ENCODE measurements around the gene ARHGAP45.
A peak's percentile ranks its signal among the peaks of the same experiment; 100 is the strongest.
"Not testable (repeated sequence)": the region's sequence is repeated elsewhere in the genome, so short reads cannot be mapped to it uniquely, and the experiment has no call there.

The ARHGAP45 gene

DNA sequence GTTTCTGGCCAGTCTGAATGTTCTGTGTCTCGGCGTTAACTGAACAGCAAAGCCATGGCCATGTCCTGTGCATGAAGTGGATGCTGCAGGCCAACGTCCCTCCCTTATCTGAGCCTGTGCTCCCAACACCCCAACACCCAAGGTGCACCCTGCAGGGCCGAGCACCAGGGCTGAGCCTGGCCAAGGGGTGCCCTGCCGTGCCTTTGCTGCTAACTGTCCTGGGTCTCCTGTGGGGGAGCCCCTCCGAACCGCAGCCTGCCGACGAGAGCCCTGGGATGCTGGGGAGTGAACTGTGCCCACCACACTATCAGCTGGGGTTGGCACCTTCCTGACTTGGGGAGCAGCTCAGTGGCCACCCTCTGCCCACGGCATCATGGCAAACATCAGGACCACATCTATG is 54.4 kb downstream of the ARHGAP45 start:
- DNase-seq: no peak

DNA sequence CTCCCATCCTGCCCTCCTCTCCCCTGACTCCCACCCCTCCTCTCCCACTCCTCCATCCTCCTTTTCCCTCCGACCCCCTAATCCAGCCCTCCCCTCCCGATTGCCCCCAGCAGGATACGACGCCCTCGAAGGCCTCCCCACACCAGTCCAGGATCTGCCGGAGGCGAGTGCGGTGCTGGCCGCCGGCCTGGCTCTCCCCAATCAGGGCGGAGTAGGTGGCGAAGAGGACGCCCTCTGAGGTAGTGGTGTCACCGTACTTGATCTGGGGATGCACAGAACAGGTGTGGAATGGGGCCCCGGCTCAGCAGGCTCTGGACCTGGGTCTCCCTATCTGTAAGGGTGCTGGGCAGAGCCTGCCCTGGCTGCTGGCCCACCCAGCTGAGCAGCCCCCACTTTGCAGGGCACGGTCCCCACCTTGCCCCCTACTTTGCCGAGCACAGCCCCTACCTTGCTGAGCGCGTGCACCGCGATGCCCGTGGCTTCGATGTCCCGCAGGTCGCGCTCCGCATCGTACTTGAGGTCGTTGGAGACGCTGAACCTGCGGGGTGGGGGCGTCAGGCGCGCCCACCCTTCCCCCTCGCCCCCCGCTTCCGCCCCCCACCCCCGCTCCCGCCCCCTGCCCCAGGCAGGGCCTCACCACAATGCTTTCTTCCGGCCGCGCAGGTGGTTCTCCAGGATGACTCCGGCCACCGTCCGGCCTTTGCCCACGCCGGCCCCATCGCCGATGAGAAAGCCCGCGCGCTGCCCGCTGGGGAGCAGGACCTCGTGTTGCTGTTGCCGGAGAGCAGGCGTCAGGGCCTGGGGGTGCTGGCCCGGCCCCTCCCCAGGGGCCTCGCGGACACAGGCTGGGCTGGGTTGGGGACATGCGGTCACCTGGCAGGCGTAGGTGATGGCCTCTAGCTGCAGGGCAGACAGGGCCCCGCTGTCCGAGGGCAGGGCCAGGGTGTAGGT is 55.3 kb downstream of the ARHGAP45 start:
- DNase-seq: no peak

DNA sequence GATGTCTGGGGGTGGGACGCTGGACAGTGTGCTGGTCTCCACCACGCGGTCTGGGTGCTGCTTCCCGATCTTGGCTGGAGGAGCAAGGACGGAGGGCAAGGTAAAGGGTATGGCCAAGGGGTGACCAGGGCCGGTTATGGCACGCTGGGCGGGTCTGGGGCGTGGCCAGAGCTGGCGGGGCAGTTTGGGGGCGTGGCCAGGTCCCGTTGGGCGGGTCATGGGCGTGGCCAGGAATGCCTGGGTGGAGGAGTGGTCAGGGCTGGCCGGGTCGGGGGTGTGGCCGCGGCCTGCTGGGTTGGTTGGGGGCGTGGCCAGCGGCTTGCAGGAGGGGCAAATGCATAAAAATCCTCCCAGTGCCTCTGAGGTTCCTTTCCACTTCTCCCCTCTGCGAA is 56.0 kb downstream of the ARHGAP45 start:
- no peak for DNase-seq

DNA sequence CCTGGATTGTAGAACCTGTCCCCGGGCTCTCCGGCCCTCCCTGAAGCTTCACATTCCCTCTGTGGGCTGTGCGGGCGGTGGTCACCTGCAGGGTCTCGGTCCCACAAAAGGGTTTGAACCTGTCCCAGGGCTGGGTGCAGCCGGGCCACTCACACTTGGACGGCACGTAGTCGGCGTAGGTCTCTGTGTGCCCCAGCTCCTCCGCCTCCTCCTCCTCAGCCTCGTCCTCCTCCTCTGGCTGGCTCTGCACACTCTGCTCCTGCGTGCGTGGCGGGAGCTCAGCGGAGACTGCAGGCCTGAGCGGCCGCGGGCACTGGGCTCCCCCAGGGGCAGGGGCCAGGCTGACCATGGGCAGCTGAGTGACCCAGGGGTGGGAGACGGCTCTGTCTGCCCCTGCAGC is 56.4 kb downstream of the ARHGAP45 start:
- no peak for DNase-seq

DNA sequence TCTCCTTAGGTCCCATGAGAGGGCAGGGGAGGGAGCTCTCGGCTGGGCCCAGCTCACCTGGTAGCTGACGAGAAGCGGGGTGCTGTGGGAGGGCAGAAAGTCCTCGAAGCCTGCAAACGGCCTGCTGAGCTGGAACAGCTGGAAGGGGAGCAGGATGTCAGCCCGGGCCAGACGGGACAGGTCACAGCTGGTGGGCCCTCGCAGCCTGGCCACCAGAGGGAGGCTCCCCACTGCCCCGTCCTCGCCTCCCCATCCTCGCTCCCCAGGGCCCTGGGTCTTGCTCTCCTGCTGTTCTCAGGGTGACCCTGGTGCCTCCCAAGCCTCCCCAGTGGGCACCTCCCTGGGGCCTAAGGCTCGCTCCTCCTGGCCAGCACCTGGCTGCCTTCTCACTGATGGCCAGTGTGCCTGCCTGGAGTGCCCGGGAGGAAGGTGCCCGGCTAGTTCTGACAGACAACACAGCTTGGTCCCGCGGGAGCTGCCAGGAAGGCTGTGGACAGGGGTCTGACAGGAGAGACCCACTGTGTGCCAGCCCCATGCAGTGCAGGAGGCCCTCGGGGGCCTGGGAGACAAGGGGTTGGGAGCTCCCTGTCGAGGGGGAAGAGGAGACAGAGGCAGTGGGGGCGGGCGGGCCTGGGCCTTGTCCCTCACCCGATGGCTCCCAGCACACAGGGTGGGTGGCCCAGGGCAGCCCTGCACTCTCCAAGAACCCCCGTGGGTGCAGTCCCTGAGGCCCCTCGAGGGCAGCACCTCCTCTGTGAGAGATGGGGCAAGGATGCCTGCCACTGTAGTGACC is 57.1 kb downstream of the ARHGAP45 start:
- no peak for DNase-seq

DNA sequence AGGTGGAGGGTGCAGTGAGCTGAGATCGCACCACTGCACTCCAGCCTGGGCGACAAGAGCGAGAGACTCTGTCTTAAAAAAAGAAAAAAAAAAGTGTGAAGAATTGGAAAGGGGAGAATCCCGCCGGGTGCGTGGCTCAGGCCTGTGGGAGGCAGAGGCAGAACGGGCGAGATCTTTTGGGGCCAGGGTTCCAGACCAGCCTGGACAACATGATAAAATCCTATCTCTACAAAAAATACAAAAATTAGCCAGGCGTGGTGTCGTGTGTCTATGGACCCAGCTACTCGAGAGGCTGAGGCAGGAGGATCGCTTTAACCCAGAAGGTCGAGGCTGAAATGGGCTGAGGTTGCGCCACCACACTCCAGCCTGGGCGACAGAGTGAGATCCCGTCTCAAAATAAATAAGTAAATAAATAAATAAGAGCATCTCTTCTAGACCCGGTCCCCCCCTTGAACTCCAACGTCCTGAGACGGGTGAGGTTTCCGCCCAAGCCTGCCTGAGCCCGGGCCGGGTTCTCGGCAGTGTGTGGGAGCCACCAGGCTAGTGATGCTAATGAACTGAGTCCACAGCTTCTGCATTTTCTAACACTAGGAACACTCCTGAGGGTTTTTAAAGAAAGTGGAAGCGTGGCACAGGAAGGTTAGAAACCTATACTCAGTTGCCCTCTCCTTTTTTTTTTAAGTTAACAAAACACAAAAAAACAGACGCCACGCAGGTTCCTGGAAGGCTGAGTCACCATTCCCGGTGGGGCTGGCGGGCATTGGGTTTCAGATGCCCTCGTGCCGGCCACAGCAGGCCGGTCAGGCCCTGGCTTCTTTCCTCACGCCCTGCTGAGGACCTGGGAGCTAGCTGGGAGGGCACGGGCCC is 58.9 kb downstream of the ARHGAP45 start:
- DNase-seq: no peak

DNA sequence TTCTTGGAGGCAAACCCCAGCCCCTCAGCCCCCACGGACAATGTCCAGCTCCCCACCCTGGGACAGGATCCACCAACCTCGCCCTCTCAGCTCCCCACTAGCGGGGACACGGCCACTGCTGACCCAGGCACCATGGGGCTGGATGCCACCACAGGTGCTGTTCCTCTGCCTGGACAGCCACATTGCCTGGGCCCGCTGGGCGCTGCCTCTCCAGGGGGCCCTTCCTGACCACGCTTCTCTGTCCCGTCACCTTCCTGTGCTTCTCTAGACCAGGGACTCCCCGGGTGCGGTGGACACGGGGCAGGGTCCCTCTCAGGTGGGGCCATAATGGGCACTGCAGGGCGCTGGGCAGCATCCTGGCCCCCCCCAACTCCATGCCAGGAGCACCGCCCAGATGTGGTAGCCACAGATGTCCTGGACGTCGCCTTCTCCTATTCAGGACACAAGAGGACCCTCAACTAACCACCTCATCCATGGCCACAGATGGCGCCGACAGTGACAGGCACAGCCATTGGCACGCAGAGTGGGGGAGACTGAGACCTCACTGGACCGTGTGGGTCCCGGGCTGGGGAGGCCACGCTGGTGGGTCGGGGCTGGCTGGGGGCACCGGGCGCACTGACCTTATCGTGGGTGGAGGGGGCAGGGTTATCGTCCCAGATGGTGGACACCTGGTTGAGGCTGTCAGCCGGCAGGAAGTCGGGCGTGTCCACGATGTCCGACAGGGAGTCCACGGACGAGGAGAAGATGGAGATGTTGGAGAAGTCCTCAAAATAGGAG is 60.2 kb downstream of the ARHGAP45 start:
- no peak for DNase-seq

DNA sequence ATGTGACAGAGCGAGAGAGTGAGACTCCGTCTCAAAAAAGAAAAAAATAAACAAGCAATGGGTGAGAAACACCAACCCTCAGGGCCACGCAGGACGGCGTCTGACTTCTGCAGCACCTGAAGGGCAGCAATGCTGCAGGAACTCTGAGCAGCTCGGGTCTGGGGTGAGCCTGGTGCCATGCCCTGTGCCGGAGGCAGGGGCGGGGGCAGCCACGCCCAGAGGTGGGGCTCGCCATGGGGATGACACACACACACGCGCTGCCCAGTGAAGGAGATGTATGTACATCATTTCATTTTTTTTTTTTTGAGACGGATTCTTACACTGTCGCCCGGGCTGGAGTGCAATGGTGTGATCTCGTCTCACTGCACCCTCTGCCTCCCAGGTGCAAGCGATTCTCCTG is 61.1 kb downstream of the ARHGAP45 start:
- no peak for DNase-seq

DNA sequence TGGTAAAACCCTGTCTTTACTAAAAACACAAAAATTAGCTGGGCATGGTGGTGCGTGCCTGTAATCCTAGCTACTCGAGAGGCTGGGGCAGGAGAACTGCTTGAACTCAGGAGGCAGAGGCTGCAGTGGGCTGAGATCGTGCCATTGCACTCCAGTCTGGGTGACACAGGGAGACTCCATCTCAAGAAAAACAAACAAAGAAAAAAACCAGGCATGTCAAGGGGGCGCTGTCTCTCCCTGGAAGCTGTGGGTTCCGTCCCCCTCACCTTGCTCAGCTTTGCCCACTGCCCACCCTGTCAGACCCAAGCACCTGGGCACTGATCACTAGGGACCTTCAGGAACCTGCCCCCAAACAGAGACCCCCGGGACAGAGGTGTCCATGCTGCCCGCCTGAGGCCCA is 62.1 kb downstream of the ARHGAP45 start:
- DNase-seq: not testable (repeated sequence)

DNA sequence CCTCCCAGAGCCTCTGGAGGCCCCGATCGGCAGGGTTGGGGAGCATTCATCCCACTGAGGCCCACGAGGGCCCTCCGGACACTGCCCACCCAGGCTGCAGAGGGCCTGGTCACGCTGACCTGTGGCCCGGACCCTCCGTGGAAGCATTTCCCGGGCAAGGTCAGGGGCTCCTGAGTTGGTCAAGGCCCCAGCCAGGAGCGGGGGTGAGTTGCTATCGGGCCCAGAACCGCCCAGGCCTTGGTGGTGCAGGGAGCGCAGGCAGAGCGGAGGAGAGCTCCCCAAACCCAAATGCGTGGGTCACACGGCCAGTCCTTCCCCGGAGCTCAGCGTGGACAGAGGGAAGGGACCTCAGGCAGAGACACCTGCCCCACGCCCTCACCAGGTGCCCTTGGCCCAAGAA is 62.6 kb downstream of the ARHGAP45 start:
- no peak for DNase-seq

DNA sequence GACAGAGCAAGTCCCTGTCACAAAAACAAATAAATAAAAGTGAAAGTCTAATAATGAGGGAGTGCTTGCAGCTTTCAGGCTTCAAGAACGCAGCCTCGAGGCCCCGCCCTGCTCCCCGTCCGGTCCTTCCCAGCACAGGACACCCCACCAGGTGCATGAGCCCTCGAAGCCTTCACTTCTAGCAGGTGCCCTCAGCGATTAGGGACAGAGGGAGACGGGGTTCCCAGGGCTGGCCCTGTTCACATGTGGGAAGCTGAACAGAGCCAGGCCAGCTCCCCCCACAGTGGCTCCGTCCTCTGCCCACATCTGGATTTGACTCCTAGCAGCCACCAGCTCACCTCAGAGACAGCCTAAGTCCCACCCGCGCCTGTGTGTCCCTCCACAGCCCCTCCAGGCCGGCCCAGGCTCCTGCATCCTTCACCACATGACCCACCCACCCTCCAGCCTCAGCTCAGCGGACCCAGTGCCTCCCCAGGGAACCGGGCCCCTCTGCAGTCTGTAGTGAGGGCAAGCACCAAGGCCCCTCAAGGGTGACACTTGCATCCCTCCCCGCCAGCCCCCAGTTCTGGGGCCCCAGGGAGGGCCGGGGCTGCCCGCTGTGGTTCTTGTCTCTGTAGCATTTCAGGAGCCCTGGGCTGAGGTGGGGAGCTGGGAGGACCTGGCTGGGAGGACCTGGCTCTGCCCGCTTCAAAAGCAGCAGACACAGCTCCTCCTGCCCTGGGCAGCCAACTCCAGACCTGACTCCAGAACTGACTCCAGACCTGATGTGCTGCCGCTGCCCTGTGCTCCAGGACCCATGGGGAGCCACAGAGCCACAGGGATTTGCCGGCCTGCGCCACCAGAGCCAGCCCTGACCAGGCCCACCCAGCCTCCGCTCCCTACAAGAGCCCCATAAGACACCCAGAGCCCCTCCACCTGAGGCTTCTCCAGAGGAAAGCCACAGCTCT is 64.1 kb downstream of the ARHGAP45 start:
- no peak for DNase-seq

DNA sequence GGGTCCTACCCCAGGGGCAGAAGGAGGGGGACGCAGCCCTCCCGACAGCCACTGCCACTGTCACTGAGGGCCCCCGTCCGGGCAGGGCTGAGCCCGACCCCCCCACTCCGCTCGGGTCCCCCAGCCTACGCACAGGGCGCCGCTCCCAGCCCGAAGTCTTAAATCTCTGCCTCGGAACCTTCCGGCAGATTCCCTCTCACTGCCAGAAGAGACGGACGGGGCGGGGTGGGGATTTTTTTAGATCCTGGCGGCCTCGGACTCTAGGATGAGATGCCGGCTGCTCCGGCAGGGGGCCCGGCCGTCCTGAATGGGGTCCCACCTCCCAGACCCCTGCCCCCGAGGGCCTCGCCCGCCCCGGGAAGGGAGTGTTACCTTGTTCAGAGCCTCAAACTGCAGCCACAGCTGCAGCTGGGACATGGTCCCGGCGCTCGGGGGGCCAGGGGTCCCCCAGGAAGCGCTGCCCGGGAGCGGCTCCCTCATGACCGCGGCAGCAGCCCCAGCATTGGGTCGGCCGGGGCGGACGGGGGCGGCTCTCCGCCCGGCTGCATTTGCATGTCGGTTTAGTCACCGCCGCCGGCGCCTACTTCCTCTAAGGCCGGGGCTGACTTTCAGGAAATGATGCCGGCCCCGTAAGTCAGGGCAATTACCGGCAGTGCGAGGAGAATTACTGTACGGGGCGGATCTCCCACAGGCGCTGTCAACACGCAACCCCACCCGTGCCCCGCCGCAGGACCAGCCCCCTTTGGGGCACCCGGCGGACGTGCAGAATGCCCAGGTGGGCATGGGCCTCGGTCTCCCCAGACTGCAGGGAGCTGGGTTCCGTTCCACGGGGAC is 65.0 kb downstream of the ARHGAP45 start:
- DNase-seq: peak; percentile 78

DNA sequence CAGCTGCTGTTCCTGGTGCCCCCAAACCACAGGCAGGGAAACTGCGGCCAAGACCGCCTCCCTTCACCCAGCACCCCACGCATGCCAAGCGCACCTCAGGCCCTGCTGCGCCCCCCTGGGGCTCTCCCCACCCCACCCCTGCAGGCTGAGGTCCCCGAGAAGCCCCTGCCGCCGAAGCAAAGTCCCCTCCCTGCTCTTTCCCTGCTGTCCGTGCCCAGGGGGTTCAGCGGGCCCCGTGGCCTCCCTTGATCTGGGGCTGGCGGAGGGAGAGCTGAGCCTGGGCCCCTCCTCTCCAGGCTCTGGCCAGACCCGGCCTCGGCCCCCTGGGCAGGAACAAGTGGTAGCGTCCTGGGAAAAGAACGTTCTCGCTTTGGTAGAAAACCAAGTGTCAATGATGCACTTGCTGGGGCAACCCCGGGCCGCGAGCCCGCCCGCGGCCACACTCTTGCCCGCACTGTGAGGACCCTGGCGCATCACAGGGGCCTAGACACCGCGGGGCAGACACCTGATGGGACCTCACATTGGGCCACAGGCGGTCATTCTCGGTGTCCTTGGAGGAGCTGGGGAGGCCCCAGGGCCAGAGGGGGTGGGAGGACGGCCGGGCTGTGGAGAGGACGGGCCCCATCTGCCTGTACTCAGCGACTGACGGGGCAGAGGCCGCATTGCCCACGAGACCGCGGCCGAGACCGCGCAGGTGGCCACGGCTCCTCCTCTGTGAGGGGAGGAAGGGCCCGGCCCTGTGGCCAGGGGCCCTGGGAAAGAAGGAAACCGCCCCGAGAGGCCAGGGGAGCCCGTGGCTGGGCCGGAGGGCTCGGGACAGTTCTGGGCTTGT is 65.8 kb downstream of the ARHGAP45 start:
- DNase-seq: no peak

DNA sequence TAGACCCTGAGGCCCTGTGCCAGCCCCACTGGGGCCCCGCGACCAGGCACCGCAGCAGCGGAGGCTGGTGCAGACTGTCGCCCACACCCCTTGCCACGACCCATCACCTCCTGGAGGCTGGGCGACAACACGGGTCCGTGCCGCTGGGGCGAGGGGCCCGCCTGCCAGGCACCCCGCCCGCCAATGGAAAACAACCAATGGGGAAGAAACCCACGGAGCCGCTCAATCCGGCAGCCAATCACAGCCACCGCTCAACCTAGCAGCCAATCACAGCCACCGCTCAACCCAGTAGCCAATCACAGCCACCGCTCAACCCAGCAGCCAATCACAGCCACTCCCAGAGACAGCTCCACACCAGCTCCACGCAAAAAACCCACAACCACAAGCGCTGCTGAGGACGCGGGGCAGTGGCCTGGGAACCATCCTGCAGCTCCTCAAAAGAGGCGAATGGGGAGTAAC is 66.5 kb downstream of the ARHGAP45 start:
- DNase-seq: no peak

DNA sequence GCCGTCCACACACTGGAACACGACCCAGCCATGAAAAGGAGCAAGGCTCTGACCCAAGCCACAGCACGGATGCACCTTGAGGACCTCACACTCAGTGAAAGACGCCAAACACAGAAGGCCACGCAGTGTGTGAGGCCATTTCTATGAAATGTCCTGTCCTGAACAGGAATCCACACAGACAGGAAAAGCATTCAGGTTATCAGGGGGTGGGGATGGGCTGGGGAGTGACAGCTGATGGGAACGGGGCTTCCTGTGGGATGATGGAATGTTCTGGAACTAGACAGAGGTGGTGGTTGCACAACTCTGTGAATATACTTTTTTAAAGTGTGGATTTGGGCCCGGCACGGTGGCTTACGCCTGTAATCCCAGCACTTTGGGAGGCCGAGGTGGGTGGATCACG is 67.5 kb downstream of the ARHGAP45 start:
- DNase-seq: no peak

DNA sequence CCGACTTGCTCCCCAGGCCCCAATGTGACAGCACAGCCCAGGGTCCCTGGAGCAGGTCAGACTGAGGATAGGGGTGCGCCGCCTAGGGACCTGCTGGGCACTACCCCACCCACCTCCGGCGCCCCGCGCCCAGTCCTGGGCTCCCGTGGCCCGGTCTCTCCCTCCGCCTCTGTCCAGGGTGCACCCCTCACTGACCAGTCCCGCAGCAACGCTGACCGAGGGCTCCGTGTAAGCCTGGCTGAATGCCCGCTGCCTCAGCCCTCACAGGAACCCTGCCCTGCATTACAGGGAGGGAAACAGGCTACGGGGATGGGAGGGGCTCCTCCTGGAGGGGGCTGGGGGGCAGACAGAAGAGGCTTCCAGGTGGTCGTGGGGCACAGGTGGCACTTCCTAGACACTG is 68.5 kb downstream of the ARHGAP45 start:
- DNase-seq: no peak

DNA sequence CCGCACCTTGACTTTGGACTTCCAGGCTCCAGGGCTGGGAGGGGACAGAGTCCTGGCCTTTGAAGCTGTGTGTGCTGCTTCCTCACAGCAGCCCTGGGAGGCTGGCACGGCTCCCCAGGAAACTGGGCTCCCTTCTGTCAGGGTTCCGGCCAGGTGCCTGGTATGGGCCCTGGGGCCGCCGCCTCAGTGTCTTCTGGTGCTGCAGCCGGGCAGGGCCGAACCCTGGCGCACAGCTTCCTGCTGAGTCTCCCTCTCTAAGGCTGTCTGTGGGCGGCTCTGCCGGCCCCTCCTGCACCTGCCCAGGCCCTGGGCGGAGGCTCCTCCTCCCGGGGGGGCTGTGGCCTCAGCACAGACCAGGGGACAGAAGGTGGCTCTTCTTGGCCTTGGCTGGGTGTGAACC is 69.2 kb downstream of the ARHGAP45 start:
- DNase-seq: no peak
